ENCODE measurements around the gene MMP11. TPM values are rescaled to one million over a fixed set of nuclear protein-coding genes. Genes with fewer than 3 reads are reported as not detected.

MMP11 gene
- total RNA-seq, 1 experiment from 2014 or later = 4.2 TPM

GRCh38 chr22:23801886-23802377 lies 29.3 kb downstream of the MMP11 start:
- no peak for DNase-seq (ENCODE audit: low read depth)

GRCh38 chr22:23803001-23803819 lies 30.6 kb downstream of the MMP11 start:
- DNase-seq (ENCODE audit: low read depth) = no peak

- DNase-seq (ENCODE audit: low read depth) = no peak
These were observed 32.2 kb downstream of the MMP11 start for GRCh38 chr22:23804781-23805291.

GRCh38 chr22:23806837-23807236 lies 34.2 kb downstream of the MMP11 start:
- no peak for DNase-seq (ENCODE audit: low read depth)

- no peak for DNase-seq (ENCODE audit: low read depth)
These were observed 39.7 kb downstream of the MMP11 start for GRCh38 chr22:23812378-23812777.

- no peak for DNase-seq (ENCODE audit: low read depth)
These were observed 43.0 kb downstream of the MMP11 start for GRCh38 chr22:23815541-23816155.

GRCh38 chr22:23816156-23816976 lies 43.7 kb downstream of the MMP11 start:
- no peak for DNase-seq (ENCODE audit: low read depth)

GRCh38 chr22:23817146-23817545 lies 44.5 kb downstream of the MMP11 start:
- DNase-seq (ENCODE audit: low read depth) = no peak

GRCh38 chr22:23818541-23818940 lies 45.9 kb downstream of the MMP11 start:
- no peak for DNase-seq (ENCODE audit: low read depth)

- DNase-seq (ENCODE audit: low read depth) = no peak
These were observed 48.1 kb downstream of the MMP11 start for GRCh38 chr22:23820748-23821211.

- DNase-seq (ENCODE audit: low read depth) = no peak
These were observed 49.5 kb downstream of the MMP11 start for GRCh38 chr22:23822101-23822671.

- no peak for DNase-seq (ENCODE audit: low read depth)
These were observed 50.7 kb downstream of the MMP11 start for GRCh38 chr22:23823331-23823791.

- no peak for DNase-seq (ENCODE audit: low read depth)
These were observed 52.0 kb downstream of the MMP11 start for GRCh38 chr22:23824476-23825245.

- no peak for DNase-seq (ENCODE audit: low read depth)
These were observed 52.7 kb downstream of the MMP11 start for GRCh38 chr22:23825246-23825905.

GRCh38 chr22:23826510-23827350 lies 54.1 kb downstream of the MMP11 start:
- DNase-seq (ENCODE audit: low read depth) = no peak

GRCh38 chr22:23827351-23827995 lies 54.8 kb downstream of the MMP11 start:
- no peak for DNase-seq (ENCODE audit: low read depth)

GRCh38 chr22:23828800-23829680 lies 56.4 kb downstream of the MMP11 start:
- DNase-seq (ENCODE audit: low read depth) = no peak
